K562 (cell line): ENCODE measurements around the gene NEDD4L. TPM values are rescaled to one million over a fixed set of nuclear protein-coding genes. Genes with fewer than 3 reads are reported as not detected.

Experiments
- ATAC-seq: fragments of 200-7000 bp; cut with Tn5 transposase; 3 replicates; pipeline ENCODE4 v1.9.1; 2020; ENCODE audit warnings: moderate library complexity
- BruUV-seq: library from RNA; stranded (reverse); fragments of 400-500 nt; replicated peaks from 2 replicates; lab custom pipeline; 2021; lab: Mats Ljungman, UMichigan
- CTCF ChIA-PET: fragments of 300-600 bp; formaldehyde crosslinking; extraction: SDS; loops from one replicate; lab custom pipeline; 2021; ENCODE audit warnings: low intra/inter-chr PET ratio; lab: Yijun Ruan, JAX
- POLR2A ChIA-PET: fragments of 300-600, 350-650 bp; sonication (Branson Sonifier 250); formaldehyde crosslinking; extraction: SDS; loops from one replicate; lab custom pipeline; 2021; ENCODE audit warnings: antibody characterized with exemption, inconsistent platforms; lab: Yijun Ruan, JAX
- DNase-seq, 4 experiments: peaks; one replicate each; pipeline versions ENCODE4 v3.0.0 to v3.0.0-alpha.2; 2011 to 2018; ENCODE audit warnings: low spot score in 3 of 4, mixed read lengths in 3 of 4; ENCODE audit errors: extremely low read depth in 1 of 4
- FAIRE-seq: peaks from 2 replicates; lab custom pipeline; 2011; peaks lifted over from hg19 to GRCh38; lab: Jason Lieb, UNC
- H2AFZ ChIP-seq: 2 replicates; pipeline ENCODE4 v1.6.0; 2011; ENCODE audit warnings: low read depth, low read length, control low read depth, inconsistent platforms
- H3K27ac ChIP-seq: fragments of 200-600 bp; 3 replicates; pipeline ENCODE4 v1.8.0; 2011; ENCODE audit warnings: low read depth, mild to moderate bottlenecking, control low read depth, inconsistent platforms, low read length, moderate library complexity, mixed read lengths; ENCODE audit errors: extremely low read depth
- H3K27me3 ChIP-seq, 2 experiments: fragments of 300-600 bp in 1 of 2; 2 replicates in 1 of 2; 3 replicates in 1 of 2; pipeline versions ENCODE4 v1.6.0 to v1.8.0; 2011; ENCODE audit warnings: inconsistent platforms in 2 of 2, low read length in 2 of 2, mild to moderate bottlenecking in 1 of 2, mixed read lengths in 1 of 2, moderate library complexity in 1 of 2; ENCODE audit not compliant: control insufficient read depth in 2 of 2, insufficient read depth in 2 of 2
- H3K36me3 ChIP-seq: fragments of 300-600 bp; 3 replicates; pipeline ENCODE4 v1.8.0; 2011; ENCODE audit warnings: mild to moderate bottlenecking, low read length, inconsistent platforms; ENCODE audit not compliant: control insufficient read depth, insufficient read depth
- H3K4me1 ChIP-seq, 2 experiments: fragments of 200-600 bp in 1 of 2; replicated peaks in 1 of 2; 2 replicates in 1 of 2; 3 replicates in 1 of 2; pipeline versions ENCODE4 v1.5.1 to v1.8.0; 2011; ENCODE audit warnings: inconsistent platforms in 2 of 2, low read length in 2 of 2, mild to moderate bottlenecking in 1 of 2, mixed read lengths in 1 of 2, moderate library complexity in 1 of 2; ENCODE audit not compliant: control insufficient read depth in 2 of 2, insufficient read depth in 2 of 2
- H3K4me2 ChIP-seq: 2 replicates; pipeline ENCODE4 v1.6.1; 2011; ENCODE audit warnings: low read length, control low read depth, inconsistent platforms, mixed read lengths; ENCODE audit not compliant: insufficient read depth
- H3K4me3 ChIP-seq: fragments of 200-600 bp; sonication (generic), shearing (Covaris generic); 2 replicates; pipeline ENCODE4 v1.5.1; 2016; ENCODE audit warnings: control low read depth, inconsistent platforms
- H3K79me2 ChIP-seq: fragments of 200-600 bp; 3 replicates; pipeline ENCODE4 v1.8.0; 2011; ENCODE audit warnings: low read length, inconsistent platforms; ENCODE audit not compliant: control insufficient read depth, insufficient read depth
- H3K9ac ChIP-seq, 2 experiments: 2 replicates each; pipeline versions ENCODE4 v1.6.0 to v1.6.1; 2011; ENCODE audit warnings: low read depth in 2 of 2, low read length in 2 of 2, control low read depth in 1 of 2, inconsistent platforms in 1 of 2, mild to moderate bottlenecking in 1 of 2, mixed read lengths in 1 of 2; ENCODE audit not compliant: insufficient read depth in 1 of 2
- H3K9me1 ChIP-seq: one replicate; pipeline ENCODE4 v1.6.0; 2011; ENCODE audit warnings: inconsistent platforms, mild to moderate bottlenecking, low read length, moderate library complexity; ENCODE audit not compliant: control insufficient read depth, insufficient read depth
- H3K9me3 ChIP-seq: replicated peaks from 2 replicates; pipeline ENCODE4 v1.5.1; 2011; ENCODE audit warnings: low read depth, low read length, inconsistent platforms; ENCODE audit not compliant: control insufficient read depth, insufficient read depth
- H4K20me1 ChIP-seq: replicated peaks from 2 replicates; pipeline ENCODE4 v1.6.1; 2011; ENCODE audit warnings: low read length, inconsistent platforms, mixed read lengths; ENCODE audit not compliant: control insufficient read depth, insufficient read depth
- DPF2 ChIP-seq: fragments of 450-650 bp; IDR thresholded peaks from 2 replicates; pipeline ENCODE4 v1.6.1; 2016
- ETV5 ChIP-seq: sonication (generic); formaldehyde crosslinking; IDR thresholded peaks from 2 replicates; pipeline ENCODE4 v1.4.0; 2020; ENCODE audit warnings: low read depth, mild to moderate bottlenecking, missing genetic modification reagents
- TFE3 ChIP-seq: fragments of 450-650 bp; formaldehyde crosslinking; IDR thresholded peaks from 2 replicates; pipeline ENCODE4 v1.4.0; 2020; ENCODE audit warnings: mild to moderate bottlenecking, mixed read lengths
- ZNF224 ChIP-seq: sonication (generic); formaldehyde crosslinking; IDR thresholded peaks from 2 replicates; pipeline ENCODE4 v1.8.0; 2022; ENCODE audit warnings: mild to moderate bottlenecking, missing genetic modification reagents
- ZNF696 ChIP-seq: fragments of 250-450 bp; sonication (Bioruptor Pico); conservative IDR thresholded peaks from 2 replicates; pipeline ENCODE4 v1.4.0; 2020; ENCODE audit warnings: mild to moderate bottlenecking, moderate library complexity
- WGBS: fragments of 100-300 bp; shearing (Covaris generic); methylation state at CpG from one replicate; pipeline ENCODE4 v1.1.6; 2016; ENCODE audit warnings: low coverage, mixed read lengths; ENCODE audit not compliant: insufficient coverage; ENCODE audit errors: missing lambda C conversion rate; 5-methylcytosine and 5-hydroxymethylcytosine counted together
- in situ Hi-C: fragments of 300-500 bp; cut with MboI; formaldehyde crosslinking; loops from 4 replicates; pipeline ENCODE4 v1.15.0; 2018; ENCODE audit warnings: inconsistent platforms, mixed read lengths
- intact Hi-C: fragments of 100-400 bp; cut with micrococcal nuclease; formaldehyde crosslinking; loops from 2 replicates; pipeline ENCODE4 v1.14.2; 2022
- polyA plus RNA-seq, 8 experiments: library from polyadenylated mRNA; depleted of rRNA in 4 of 8; stranded (reverse) in 5 of 8; unstranded in 3 of 8; fragments of >200 nt; fragmentation: Nextera tagmentation in 2 of 8; fragmentation: Illumina TruSeq in 1 of 8; extraction: Ambion mirVana in 2 of 8; extraction: Trizol in 1 of 8; gene quantifications; 2 replicates each; pipeline versions ENCODE4 v1.2.1 to v1.2.3, GENCODE V29; 2011 to 2014; ENCODE audit warnings: inconsistent platforms in 1 of 8, missing spikeins in 1 of 8
- total RNA-seq, 7 experiments: library from RNA; depleted of rRNA in 6 of 7; stranded (reverse); fragments of >200 nt in 6 of 7; fragmentation: Illumina TruSeq in 2 of 7; extraction: Trizol in 2 of 7; gene quantifications; 2 replicates each; pipeline versions ENCODE4 v1.2.1 to v1.2.3, GENCODE V29; 2011 to 2021; ENCODE audit warnings: low replicate concordance in 1 of 7
- TF ChIP-seq, protein P1 (sequence below): fragments of 250-450 bp; sonication (Bioruptor Pico); IDR thresholded peaks from 2 replicates; pipeline ENCODE4 v1.5.0; 2021

Gene NEDD4L
- total and polyA plus RNA-seq, 9 of the 15 experiments (the other 6 are each of a cell fraction or from before 2014, with no cell fraction given): 8.1 to 33.4 (median 19.9) TPM

GRCh38 chr18:58394046-58394445, 350.0 kb downstream of the NEDD4L start:
- Histone ChIP-seq H3K36me3 (peaks cover 29% of the 10 kb centered on the region; the same call in 2 of the 3 replicates), H3K4me1 (no peaks in the 10 kb centered on the region), H3K27ac (no peak overlapping the region), H2AFZ (no peak overlapping the region), H3K27me3 (no peaks in the 10 kb centered on the region), H3K4me3 (no peak overlapping the region), H3K4me2 (no peak overlapping the region), H3K79me2 (no peaks in the 10 kb centered on the region), H3K9ac (no peak overlapping the region), H3K9me3 (no peaks in the 10 kb centered on the region), H4K20me1 (no peaks in the 10 kb centered on the region), H3K9me1 (peaks cover 2% of the 10 kb centered on the region)
- FAIRE-seq: no peak
- intact Hi-C loops: no loop called here
- BruUV-seq: no TSS peak
- in situ Hi-C loops: no loop called here
- ChIA-PET CTCF (no interaction called here), POLR2A (no interaction called here)
- WGBS: 84% methylated on average over 5 of the region's 7 CpGs
- TF ChIP-seq TFE3 (no peak), ZNF696 (CRISPR knock-in tag) (no peak), DPF2 (no peak), ETV5 (CRISPR knock-in tag) (no peak), ZNF224 (no peak)
- TF ChIP-seq, protein P1, sequence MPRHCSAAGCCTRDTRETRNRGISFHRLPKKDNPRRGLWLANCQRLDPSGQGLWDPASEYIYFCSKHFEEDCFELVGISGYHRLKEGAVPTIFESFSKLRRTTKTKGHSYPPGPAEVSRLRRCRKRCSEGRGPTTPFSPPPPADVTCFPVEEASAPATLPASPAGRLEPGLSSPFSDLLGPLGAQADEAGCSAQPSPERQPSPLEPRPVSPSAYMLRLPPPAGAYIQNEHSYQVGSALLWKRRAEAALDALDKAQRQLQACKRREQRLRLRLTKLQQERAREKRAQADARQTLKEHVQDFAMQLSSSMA: no peak
- no peak for ATAC-seq
- DNase-seq: no peak
